ENCODE results near the gene MAP4K1. TPM values are rescaled to one million over a fixed set of nuclear protein-coding genes. Genes with fewer than 3 reads are reported as not detected.

MAP4K1 gene
- polyA plus RNA-seq, 1 donor from 2014 or later = 1.0 TPM

DNA sequence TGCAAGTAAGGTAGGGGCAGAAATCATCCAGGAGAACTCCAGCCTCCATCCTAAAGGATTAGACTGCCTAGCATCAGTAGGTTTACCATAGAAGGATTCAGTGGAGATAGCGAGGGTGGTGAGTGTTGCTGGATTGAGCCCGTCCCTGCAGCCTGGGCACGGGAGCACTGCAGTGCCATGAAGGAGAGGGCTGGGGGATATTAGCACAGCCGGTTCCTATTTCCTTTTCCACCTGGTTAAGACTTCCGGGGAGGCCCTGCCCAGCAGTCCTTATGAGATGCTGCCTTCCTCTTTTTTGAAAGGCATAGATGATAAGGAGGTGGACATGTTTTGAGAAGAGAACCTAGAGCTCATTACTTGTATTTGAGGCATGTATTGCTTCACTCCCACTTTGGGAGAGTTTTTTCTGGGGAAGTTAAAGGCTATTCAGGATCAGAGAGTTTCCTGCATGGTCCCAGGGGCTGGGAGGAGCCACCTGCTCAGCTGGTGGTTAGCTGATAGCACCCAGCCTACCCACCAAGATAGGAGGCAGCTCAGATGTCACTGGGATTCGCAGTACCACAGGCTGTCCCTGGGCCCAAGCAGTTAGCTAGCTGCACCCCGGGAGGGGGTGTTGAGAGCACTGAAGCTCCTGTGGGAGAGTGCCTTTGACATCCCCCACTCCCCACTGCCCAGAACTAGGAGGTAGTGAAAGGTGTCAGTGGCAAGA is 46.9 kb upstream of the MAP4K1 start:
- Histone ChIP-seq H3F3A (ENCODE audit: insufficient read depth, low read length, poor library complexity, severe bottlenecking) (no peaks in the 10 kb centered on the region), H3K79me2 (replicated peaks; ENCODE audit: insufficient read depth, low read length) (peaks cover 21% of the 10 kb centered on the region), H3K9me3 (ENCODE audit: low read length) (no peaks in the 10 kb centered on the region), H3K36me3 (ENCODE audit: insufficient read depth, low read length) (no peaks in the 10 kb centered on the region), H3K27ac (ENCODE audit: low read length) (no peak overlapping the region), H3K9me2 (ENCODE audit: insufficient read depth, low read length) (no peaks in the 10 kb centered on the region), H3K4me2 (ENCODE audit: low read length) (no peak overlapping the region), H3K9ac (ENCODE audit: low read length) (no peak overlapping the region), H2AFZ (ENCODE audit: low read depth, low read length) (no peak overlapping the region), H4K20me1 (ENCODE audit: insufficient read depth) (no peaks in the 10 kb centered on the region), H3K4me3 (ENCODE audit: low read length) (no peak overlapping the region), H3K27me3 (ENCODE audit: insufficient read depth, low read depth, low read length) (no peaks in the 10 kb centered on the region)
- TF ChIP-seq, protein P1, sequence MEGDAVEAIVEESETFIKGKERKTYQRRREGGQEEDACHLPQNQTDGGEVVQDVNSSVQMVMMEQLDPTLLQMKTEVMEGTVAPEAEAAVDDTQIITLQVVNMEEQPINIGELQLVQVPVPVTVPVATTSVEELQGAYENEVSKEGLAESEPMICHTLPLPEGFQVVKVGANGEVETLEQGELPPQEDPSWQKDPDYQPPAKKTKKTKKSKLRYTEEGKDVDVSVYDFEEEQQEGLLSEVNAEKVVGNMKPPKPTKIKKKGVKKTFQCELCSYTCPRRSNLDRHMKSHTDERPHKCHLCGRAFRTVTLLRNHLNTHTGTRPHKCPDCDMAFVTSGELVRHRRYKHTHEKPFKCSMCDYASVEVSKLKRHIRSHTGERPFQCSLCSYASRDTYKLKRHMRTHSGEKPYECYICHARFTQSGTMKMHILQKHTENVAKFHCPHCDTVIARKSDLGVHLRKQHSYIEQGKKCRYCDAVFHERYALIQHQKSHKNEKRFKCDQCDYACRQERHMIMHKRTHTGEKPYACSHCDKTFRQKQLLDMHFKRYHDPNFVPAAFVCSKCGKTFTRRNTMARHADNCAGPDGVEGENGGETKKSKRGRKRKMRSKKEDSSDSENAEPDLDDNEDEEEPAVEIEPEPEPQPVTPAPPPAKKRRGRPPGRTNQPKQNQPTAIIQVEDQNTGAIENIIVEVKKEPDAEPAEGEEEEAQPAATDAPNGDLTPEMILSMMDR (IDR thresholded peaks at IDR 0.05; ENCODE audit: poor library complexity, severe bottlenecking) = no peak
- TF ChIP-seq MXI1 (conservative IDR thresholded peaks at IDR 0.05; ENCODE audit: poor library complexity, severe bottlenecking) = no peak
- TF ChIP-seq RAD21 (conservative IDR thresholded peaks at IDR 0.05) = no peak

DNA sequence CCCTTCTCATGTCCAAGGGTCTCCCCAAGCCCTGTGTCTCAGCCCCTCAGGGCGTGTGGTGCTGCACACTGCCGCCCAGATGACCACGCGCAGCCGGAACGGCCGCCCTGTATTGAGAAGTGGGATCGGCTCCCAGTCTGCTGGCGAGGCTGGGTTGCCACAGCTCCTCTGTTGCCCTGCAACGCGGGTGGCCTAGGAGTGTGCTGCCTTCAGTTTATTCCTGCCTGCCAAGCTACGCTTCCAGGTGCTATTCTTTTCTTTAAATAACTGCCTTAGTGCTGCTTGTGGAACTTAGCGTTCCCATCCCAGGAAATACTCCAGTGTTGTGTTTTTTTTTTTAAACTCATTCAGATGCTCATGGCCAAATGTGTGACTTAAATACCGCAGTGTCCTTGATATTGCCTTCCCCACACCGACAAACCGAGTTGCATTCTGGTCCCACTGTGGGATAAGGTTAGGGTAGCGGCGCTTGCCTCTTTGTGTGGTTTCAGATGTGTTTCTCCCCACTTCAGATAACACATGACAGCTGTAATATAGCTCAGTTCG is 46.3 kb upstream of the MAP4K1 start:
- no peaks in the 10 kb centered on the region for H4K20me1 ChIP-seq (ENCODE audit: insufficient read depth)
- TF ChIP-seq, protein P1 (IDR thresholded peaks at IDR 0.05; ENCODE audit: poor library complexity, severe bottlenecking) = no peak
- TF ChIP-seq SMC3 (conservative IDR thresholded peaks at IDR 0.05; ENCODE audit: poor library complexity) = no peak
- TF ChIP-seq EP300 (conservative IDR thresholded peaks at IDR 0.05; ENCODE audit: poor library complexity, severe bottlenecking) = no peak
- TF ChIP-seq MXI1 (conservative IDR thresholded peaks at IDR 0.05; ENCODE audit: poor library complexity, severe bottlenecking) = no peak
- no peak for TF ChIP-seq TAF1 (IDR thresholded peaks at IDR 0.05; ENCODE audit: low read depth)
- H3K4me3 ChIP-seq (ENCODE audit: low read length) = no peak overlapping the region

DNA sequence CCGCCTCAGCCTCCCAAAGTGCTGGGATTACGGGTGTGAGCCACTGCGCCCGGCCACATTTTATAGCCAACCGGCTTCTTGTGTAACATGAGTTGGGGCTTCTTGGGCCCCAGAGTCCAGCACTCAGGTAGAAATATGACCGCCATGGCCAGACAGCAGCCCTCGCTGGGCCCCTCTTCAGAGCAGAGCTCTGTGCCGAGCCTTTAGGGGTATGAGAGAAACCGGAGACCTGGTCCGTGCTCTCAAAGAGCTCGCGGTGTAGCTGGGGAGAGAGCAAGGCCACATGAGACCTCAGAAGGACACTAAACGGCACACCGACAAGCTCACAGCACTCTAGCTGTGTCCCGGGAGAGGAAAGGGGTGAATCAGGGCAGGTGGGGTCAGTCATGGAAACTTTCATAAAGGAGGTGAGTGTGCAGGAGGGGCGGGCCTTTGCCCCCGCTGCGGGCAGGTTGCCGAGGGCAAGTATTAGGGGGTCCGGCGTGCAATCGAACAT is 45.5 kb upstream of the MAP4K1 start:
- Histone ChIP-seq H4K20me1 (ENCODE audit: insufficient read depth) (no peaks in the 10 kb centered on the region), H2AFZ (ENCODE audit: low read depth, low read length) (no peak overlapping the region), H3K4me2 (ENCODE audit: low read length) (no peak overlapping the region), H3K79me2 (replicated peaks; ENCODE audit: insufficient read depth, low read length) (peaks cover 30% of the 10 kb centered on the region), H3F3A (ENCODE audit: insufficient read depth, low read length, poor library complexity, severe bottlenecking) (no peaks in the 10 kb centered on the region), H3K36me3 (ENCODE audit: insufficient read depth, low read length) (no peaks in the 10 kb centered on the region), H3K9me3 (ENCODE audit: low read length) (no peaks in the 10 kb centered on the region), H3K9ac (ENCODE audit: low read length) (no peak overlapping the region), H3K27me3 (ENCODE audit: insufficient read depth, low read depth, low read length) (no peaks in the 10 kb centered on the region), H3K27ac (ENCODE audit: low read length) (no peak overlapping the region), H3K4me3 (ENCODE audit: low read length) (no peak overlapping the region), H3K9me2 (ENCODE audit: insufficient read depth, low read length) (no peaks in the 10 kb centered on the region)
- TF ChIP-seq MXI1 (conservative IDR thresholded peaks at IDR 0.05; ENCODE audit: poor library complexity, severe bottlenecking) (no peak), POLR2AphosphoS5 (IDR thresholded peaks at IDR 0.05) (no peak), EP300 (conservative IDR thresholded peaks at IDR 0.05; ENCODE audit: poor library complexity, severe bottlenecking) (no peak), EZH2 (IDR thresholded peaks at IDR 0.05; ENCODE audit: borderline replicate concordance, insufficient read depth, low read length, poor library complexity, severe bottlenecking) (no peak), SMC3 (conservative IDR thresholded peaks at IDR 0.05; ENCODE audit: poor library complexity) (no peak), RAD21 (conservative IDR thresholded peaks at IDR 0.05) (no peak), REST (IDR thresholded peaks at IDR 0.05; ENCODE audit: borderline replicate concordance) (no peak), TAF1 (IDR thresholded peaks at IDR 0.05; ENCODE audit: low read depth) (no peak)
- TF ChIP-seq, protein P1 (IDR thresholded peaks at IDR 0.05; ENCODE audit: poor library complexity, severe bottlenecking) = no peak

More for the DNA sequence above, 46.3 kb upstream of the MAP4K1 start:
- Histone ChIP-seq H3K79me2 (replicated peaks; ENCODE audit: insufficient read depth, low read length) (peaks cover 22% of the 10 kb centered on the region), H3K9ac (ENCODE audit: low read length) (no peak overlapping the region), H3K27ac (ENCODE audit: low read length) (no peak overlapping the region), H3K36me3 (ENCODE audit: insufficient read depth, low read length) (no peaks in the 10 kb centered on the region), H3K27me3 (ENCODE audit: insufficient read depth, low read depth, low read length) (no peaks in the 10 kb centered on the region), H3F3A (ENCODE audit: insufficient read depth, low read length, poor library complexity, severe bottlenecking) (no peaks in the 10 kb centered on the region), H2AFZ (ENCODE audit: low read depth, low read length) (no peak overlapping the region), H3K4me2 (ENCODE audit: low read length) (no peak overlapping the region), H3K9me3 (ENCODE audit: low read length) (no peaks in the 10 kb centered on the region), H3K9me2 (ENCODE audit: insufficient read depth, low read length) (no peaks in the 10 kb centered on the region)
